B cell (primary cell): ENCODE results near the gene COX10. TPM values are rescaled to one million over a fixed set of nuclear protein-coding genes. Genes with fewer than 3 reads are reported as not detected.

Experiments used
- ATAC-seq: fragments of 200-7000 bp; cut with Tn5 transposase; one replicate; pipeline ENCODE4 v1.10.0; 2021; ENCODE audit warnings: low read depth, mild to moderate bottlenecking, moderate number of reproducible peaks, moderate library complexity
- CTCF ChIA-PET: fragments of 350-600 bp; sonication (Branson Sonifier 250); formaldehyde crosslinking; loops from one replicate; lab custom pipeline; 2021; ENCODE audit warnings: antibody characterized with exemption, inconsistent platforms; lab: Charles Lee
- POLR2A ChIA-PET: fragments of 350-600 bp; sonication (Branson Sonifier 250); formaldehyde crosslinking; loops from one replicate; lab custom pipeline; 2021; ENCODE audit warnings: antibody characterized with exemption; lab: Charles Lee
- DNase-seq: peaks from one replicate; pipeline ENCODE4 v3.0.0; 2013
- H2AFZ ChIP-seq: 2 replicates; pipeline ENCODE4 v1.6.1; 2012; ENCODE audit warnings: mild to moderate bottlenecking, low read depth, low read length; ENCODE audit not compliant: insufficient read depth, poor library complexity, severe bottlenecking
- H3K27ac ChIP-seq, 2 donors: 1 replicate in 1 of 2; 2 replicates in 1 of 2; pipeline ENCODE4 v1.5.1; 2012 to 2013; ENCODE audit warnings: low read length in 2 of 2, mild to moderate bottlenecking in 2 of 2, moderate library complexity in 1 of 2
- H3K27me3 ChIP-seq, 4 experiments: fragments of 200-600 bp in 1 of 4; sonication (generic) in 1 of 4; replicated peaks in 1 of 4; 1 replicate in 2 of 4; 2 replicates in 2 of 4; pipeline versions ENCODE4 v1.6.1 to v1.7.0; 2013 to 2016; ENCODE audit warnings: low read length in 3 of 4, mild to moderate bottlenecking in 2 of 4, mixed read lengths in 1 of 4, moderate library complexity in 1 of 4; ENCODE audit not compliant: insufficient read depth in 4 of 4, control insufficient read depth in 3 of 4; ENCODE audit errors: control extremely low read depth in 1 of 4
- H3K36me3 ChIP-seq, 2 experiments: replicated peaks in 1 of 2; 1 replicate in 1 of 2; 2 replicates in 1 of 2; pipeline versions ENCODE4 v1.6.1 to v1.7.1; 2013; ENCODE audit warnings: low read length in 1 of 2; ENCODE audit not compliant: insufficient read depth in 2 of 2, control insufficient read depth in 1 of 2; ENCODE audit errors: control extremely low read depth in 1 of 2, extremely low read depth in 1 of 2
- H3K4me1 ChIP-seq, 2 donors: fragments of 200-600 bp in 1 of 2; sonication (generic) in 1 of 2; 1 replicate in 1 of 2; 2 replicates in 1 of 2; pipeline versions ENCODE4 v1.5.1 to v1.6.1; 2013 to 2017; ENCODE audit warnings: low read length in 2 of 2; ENCODE audit not compliant: control insufficient read depth in 2 of 2, insufficient read depth in 2 of 2
- H3K4me2 ChIP-seq: replicated peaks from 2 replicates; pipeline ENCODE3; 2012; ENCODE audit warnings: mild to moderate bottlenecking, low read depth, low read length; ENCODE audit not compliant: poor library complexity, severe bottlenecking
- H3K4me3 ChIP-seq, 5 experiments: fragments of 200-600 bp in 1 of 5; sonication (generic) in 1 of 5; 1 replicate in 3 of 5; 2 replicates in 2 of 5; pipeline versions ENCODE4 v1.5.1 to v1.7.0; 2011 to 2016; ENCODE audit warnings: low read length in 4 of 5, mild to moderate bottlenecking in 4 of 5, low read depth in 2 of 5, control low read depth in 1 of 5, moderate library complexity in 1 of 5; ENCODE audit not compliant: insufficient read depth in 1 of 5; ENCODE audit errors: control extremely low read depth in 1 of 5, extremely low read depth in 1 of 5
- H3K79me2 ChIP-seq: fragments of 200-600 bp; sonication (generic); one replicate; pipeline ENCODE4 v1.6.0; 2016; ENCODE audit warnings: low read length; ENCODE audit not compliant: control insufficient read depth, insufficient read depth
- H3K9ac ChIP-seq: fragments of 200-600 bp; sonication (generic); 2 replicates; pipeline ENCODE4 v1.6.1; 2017; ENCODE audit warnings: mild to moderate bottlenecking, low read length, moderate library complexity
- H3K9me3 ChIP-seq, 3 donors: one replicate each; pipeline versions ENCODE4 v1.6.1 to v1.7.1; 2013; ENCODE audit warnings: low read length in 2 of 3; ENCODE audit not compliant: control insufficient read depth in 2 of 3, insufficient read depth in 1 of 3; ENCODE audit errors: control extremely low read depth in 1 of 3
- H4K20me1 ChIP-seq: 2 replicates; pipeline ENCODE4 v1.6.0; 2012; ENCODE audit warnings: mild to moderate bottlenecking, low read length; ENCODE audit not compliant: insufficient read depth, control insufficient read depth, poor library complexity, severe bottlenecking
- H3K27ac Mint-ChIP-seq: one replicate; pipeline ENCODE4 v1.8.0; 2021; ENCODE audit warnings: mixed read lengths
- H3K27me3 Mint-ChIP-seq: one replicate; pipeline ENCODE4 v1.8.0; 2021; ENCODE audit warnings: mixed read lengths
- H3K4me1 Mint-ChIP-seq: one replicate; pipeline ENCODE4 v1.8.0; 2021; ENCODE audit warnings: mixed read lengths
- H3K4me3 Mint-ChIP-seq: one replicate; pipeline ENCODE4 v1.8.0; 2021; ENCODE audit warnings: mixed read lengths
- H3K9me3 Mint-ChIP-seq: one replicate; pipeline ENCODE4 v1.8.0; 2022; ENCODE audit warnings: mixed read lengths; ENCODE audit not compliant: insufficient read depth
- EZH2 ChIP-seq: IDR thresholded peaks from 2 replicates; pipeline ENCODE4 v1.6.1; 2012; ENCODE audit warnings: borderline replicate concordance, low read depth, mild to moderate bottlenecking, moderate library complexity, low read length; ENCODE audit not compliant: insufficient read depth, poor library complexity, severe bottlenecking
- WGBS: methylation state at CpG from one replicate; pipeline ENCODE4 v1.1.5; 2013; ENCODE audit warnings: missing lambda C conversion rate; ENCODE audit not compliant: insufficient coverage; 5-methylcytosine and 5-hydroxymethylcytosine counted together
- intact Hi-C: fragments of 100-400 bp; cut with micrococcal nuclease; formaldehyde crosslinking; loops from one replicate; pipeline ENCODE4 v1.10.0; 2022
- polyA plus RNA-seq: library from polyadenylated mRNA; depleted of rRNA; stranded (reverse); fragments of >200 nt; gene quantifications from 2 replicates; pipeline ENCODE4 v1.2.3, GENCODE V29; 2012
- total RNA-seq, 2 donors: library from RNA; stranded (reverse); fragments of 120-200 nt in 1 of 2; gene quantifications; 1 replicate in 1 of 2; 2 replicates in 1 of 2; pipeline versions ENCODE4 v1.2.3 to v1.2.4, GENCODE V29; 2013 to 2022
- TF ChIP-seq, protein P1 (sequence below): fragments of 200-600 bp; IDR thresholded peaks from one replicate; pipeline ENCODE4 v1.8.0; 2022; ENCODE audit warnings: antibody characterized with exemption, mild to moderate bottlenecking

COX10 gene
- total and polyA plus RNA-seq, 2 donors (not counting 1 experiment from before 2014, with no cell fraction given), result 21.8 to 23.3 TPM

DNA sequence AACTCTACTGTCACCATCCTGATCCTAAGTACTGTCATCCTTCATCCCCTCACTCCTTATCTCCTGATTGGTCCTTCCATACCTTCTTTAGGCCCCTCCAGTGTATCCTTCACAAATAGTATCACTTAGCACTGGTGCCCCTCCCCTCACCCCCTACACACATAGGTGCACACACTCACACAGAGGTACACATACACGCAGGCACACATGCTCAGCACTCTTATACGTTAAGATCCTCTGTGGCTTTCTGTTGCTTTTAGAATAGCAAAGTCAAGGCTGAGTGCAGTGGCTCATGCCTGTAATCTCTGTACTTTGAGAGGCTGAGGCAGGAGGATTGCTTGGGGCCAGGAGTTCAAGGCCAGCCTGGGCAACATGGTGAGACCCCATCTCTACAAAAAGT lies 135.2 kb downstream of the COX10 start:
- ATAC-seq (no peak), DNase-seq (no peak)
- Histone ChIP-seq H3K27me3 (peaks cover 0 to 8% (median 1%) of the 10 kb centered on the region in 4 experiments), H3K9ac (no peak overlapping the region), H3K27ac (no peak overlapping the region), H3K79me2 (no peaks in the 10 kb centered on the region), H3K4me3 (no peak overlapping the region), H4K20me1 (peaks cover 5% of the 10 kb centered on the region), H2AFZ (no peak overlapping the region), H3K4me2 (no peak overlapping the region), H3K36me3 (peaks cover 0 to 23% of the 10 kb centered on the region in 2 experiments), H3K9me3 (no peaks in the 10 kb centered on the region), H3K4me1 (no peaks in the 10 kb centered on the region)
- Mint-ChIP-seq H3K27ac (no peak overlapping the region), H3K4me1 (no peaks in the 10 kb centered on the region), H3K27me3 (no peaks in the 10 kb centered on the region), H3K9me3 (no peaks in the 10 kb centered on the region), H3K4me3 (no peak overlapping the region)
- ChIA-PET CTCF (no interaction called here), POLR2A (no interaction called here)
- TF ChIP-seq EZH2, result no peak
- TF ChIP-seq, protein P1, sequence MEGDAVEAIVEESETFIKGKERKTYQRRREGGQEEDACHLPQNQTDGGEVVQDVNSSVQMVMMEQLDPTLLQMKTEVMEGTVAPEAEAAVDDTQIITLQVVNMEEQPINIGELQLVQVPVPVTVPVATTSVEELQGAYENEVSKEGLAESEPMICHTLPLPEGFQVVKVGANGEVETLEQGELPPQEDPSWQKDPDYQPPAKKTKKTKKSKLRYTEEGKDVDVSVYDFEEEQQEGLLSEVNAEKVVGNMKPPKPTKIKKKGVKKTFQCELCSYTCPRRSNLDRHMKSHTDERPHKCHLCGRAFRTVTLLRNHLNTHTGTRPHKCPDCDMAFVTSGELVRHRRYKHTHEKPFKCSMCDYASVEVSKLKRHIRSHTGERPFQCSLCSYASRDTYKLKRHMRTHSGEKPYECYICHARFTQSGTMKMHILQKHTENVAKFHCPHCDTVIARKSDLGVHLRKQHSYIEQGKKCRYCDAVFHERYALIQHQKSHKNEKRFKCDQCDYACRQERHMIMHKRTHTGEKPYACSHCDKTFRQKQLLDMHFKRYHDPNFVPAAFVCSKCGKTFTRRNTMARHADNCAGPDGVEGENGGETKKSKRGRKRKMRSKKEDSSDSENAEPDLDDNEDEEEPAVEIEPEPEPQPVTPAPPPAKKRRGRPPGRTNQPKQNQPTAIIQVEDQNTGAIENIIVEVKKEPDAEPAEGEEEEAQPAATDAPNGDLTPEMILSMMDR, result no peak
- WGBS, result 100% methylated on average over 1 of the region's 2 CpGs
- intact Hi-C loops, result no loop called here

- Histone ChIP-seq H3K4me1 (no peaks in the 10 kb centered on the region), H3K9me3 (no peaks in the 10 kb centered on the region), H3K27ac (no peak overlapping the region), H3K4me3 (no peak overlapping the region), H3K9ac (no peak overlapping the region), H4K20me1 (no peaks in the 10 kb centered on the region), H3K36me3 (peaks cover 0 to 24% of the 10 kb centered on the region in 2 experiments), H3K27me3 (peaks cover 0 to 5% (median 0%) of the 10 kb centered on the region in 4 experiments), H3K4me2 (no peak overlapping the region), H2AFZ (no peak overlapping the region), H3K79me2 (no peaks in the 10 kb centered on the region)
- intact Hi-C loops, result no loop called here
- no peak for DNase-seq
- ChIA-PET POLR2A (no interaction called here), CTCF (no interaction called here)
- 96% methylated on average over 9 of the region's 10 CpGs for WGBS
- H3K4me1 Mint-ChIP-seq, result no peaks in the 10 kb centered on the region
- no peak overlapping the region for H3K4me3 Mint-ChIP-seq
- ATAC-seq, result no peak
- no peak for TF ChIP-seq EZH2
- TF ChIP-seq, protein P1, result no peak
- no peak overlapping the region for H3K27ac Mint-ChIP-seq
- no peaks in the 10 kb centered on the region for H3K27me3 Mint-ChIP-seq
- H3K9me3 Mint-ChIP-seq, result no peaks in the 10 kb centered on the region
Observed at GRCh38 chr17:14205380-14205779, 136.1 kb downstream of the COX10 start.
